GM21360 (cell line): ENCODE measurements around the gene COL23A1.
A peak's percentile ranks its signal among the peaks of the same experiment; 100 is the strongest.

Experiments used
- ATAC-seq: cut with Tn5 transposase; IDR thresholded peaks from one replicate; pipeline ENCODE4 v1.9.1; 2021; ENCODE audit warnings: mild to moderate bottlenecking, moderate library complexity; ENCODE audit not compliant: unreplicated experiment

The COL23A1 gene

DNA sequence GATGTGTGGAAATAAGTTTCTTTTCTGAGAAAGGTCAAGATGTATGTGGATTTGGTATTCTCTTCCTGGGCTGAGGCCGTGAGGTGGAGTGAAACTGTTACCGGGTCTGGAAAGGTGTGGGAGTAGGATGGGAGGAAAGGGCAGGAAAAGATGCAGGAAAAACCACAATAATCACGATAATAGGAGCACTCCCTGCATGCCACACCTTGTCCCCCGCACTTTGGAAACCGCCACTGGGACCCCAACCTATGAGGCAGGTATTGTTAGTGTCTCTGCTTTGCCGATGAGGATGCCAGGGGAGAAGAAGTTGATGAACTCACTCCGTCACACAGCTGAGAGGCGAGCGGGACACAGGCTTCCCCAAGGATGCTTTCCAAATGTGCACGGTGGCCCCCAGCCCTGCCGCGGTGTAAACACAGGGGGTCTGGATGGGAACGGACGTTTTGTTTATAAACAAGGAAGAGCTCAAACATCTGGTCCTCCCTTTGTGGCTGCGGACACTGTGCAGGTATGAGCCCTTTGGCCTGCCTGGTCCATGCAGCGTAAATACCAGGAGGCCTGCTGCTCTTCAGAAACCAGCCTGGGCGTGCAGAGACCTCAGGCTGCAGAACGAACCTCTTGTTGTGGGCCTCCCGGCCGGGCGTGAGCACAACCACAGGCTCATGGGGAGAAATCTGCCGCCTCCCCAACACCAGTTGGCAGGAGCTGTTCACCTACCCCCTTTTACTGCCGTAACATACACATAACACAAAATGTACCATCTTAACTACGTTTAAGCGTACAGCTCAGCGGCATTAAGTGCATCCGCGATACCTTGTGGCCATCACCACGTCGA is 126.7 kb downstream of the COL23A1 start:
- ATAC-seq: no peak

DNA sequence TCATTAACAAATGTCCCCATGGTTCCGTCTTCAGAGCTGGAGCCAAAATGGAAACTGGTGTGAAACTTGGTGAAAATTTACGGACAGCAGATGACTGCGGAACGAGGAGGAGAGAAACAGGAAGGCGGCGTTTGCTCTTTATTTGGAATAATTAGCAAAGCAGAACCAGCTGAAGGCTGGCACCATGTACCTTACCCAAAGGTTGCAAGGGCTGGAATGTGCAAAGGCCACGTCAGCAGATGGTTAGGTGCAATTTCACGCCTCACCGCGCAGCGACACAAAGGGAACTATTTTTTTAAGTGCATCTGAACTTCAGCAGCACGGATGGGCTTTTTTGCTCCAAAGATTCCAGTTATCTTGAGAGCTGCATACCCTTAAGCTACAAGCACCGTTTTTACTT is 127.4 kb downstream of the COL23A1 start:
- ATAC-seq: no peak

DNA sequence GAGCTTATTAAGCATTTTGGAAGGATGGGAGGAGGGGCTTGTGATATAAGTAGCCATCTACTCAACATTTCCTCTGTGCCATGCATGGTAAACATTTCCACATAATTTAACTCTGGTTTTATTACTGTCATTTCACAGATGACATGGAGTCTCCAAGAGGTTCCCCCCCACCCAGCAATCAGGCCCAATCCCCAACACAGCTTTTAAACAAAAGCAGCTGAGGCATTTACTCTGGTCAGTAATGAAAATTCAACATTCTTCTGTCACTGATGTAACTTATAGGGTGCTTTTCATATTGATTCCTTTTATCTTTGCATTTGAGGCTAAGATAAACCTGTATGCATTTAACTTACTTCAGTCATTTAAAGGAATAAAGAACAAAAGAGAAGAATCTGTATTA is 128.1 kb downstream of the COL23A1 start:
- ATAC-seq: no peak

DNA sequence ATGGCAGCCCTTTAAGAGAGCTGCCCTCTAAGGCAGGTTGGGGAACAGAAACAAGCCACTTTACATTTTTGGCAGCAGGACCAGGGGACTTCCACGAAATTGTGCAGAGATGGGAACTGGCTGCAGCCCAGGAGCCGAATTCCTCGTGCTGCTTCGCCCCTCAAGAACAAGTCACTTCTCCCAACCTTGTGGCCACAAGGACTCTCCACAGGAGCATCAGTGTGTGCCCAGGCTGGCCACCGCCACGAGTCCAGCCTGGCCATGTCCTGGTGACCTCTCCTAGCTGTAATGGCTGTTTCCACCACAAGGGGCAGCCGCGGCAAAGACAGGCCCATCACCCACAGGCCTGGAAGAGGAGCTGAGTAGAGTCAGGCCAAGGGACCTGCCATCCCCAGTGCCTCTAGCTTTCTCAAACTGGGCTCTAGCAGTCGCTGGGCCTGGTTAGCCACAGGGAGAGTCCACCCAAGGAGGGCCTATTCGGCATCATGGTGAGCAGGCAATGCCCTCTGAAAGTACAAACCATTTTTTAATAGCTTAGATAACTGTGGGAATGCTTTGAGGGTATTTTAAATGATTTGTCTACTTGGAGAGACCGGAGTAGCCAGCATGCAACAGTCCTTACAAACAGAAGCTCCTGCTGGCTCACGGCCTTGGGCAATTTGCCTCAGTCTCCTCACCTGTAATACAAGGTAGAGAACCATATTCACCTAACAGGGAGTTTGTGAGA is 129.0 kb downstream of the COL23A1 start:
- ATAC-seq: peak; percentile 75

DNA sequence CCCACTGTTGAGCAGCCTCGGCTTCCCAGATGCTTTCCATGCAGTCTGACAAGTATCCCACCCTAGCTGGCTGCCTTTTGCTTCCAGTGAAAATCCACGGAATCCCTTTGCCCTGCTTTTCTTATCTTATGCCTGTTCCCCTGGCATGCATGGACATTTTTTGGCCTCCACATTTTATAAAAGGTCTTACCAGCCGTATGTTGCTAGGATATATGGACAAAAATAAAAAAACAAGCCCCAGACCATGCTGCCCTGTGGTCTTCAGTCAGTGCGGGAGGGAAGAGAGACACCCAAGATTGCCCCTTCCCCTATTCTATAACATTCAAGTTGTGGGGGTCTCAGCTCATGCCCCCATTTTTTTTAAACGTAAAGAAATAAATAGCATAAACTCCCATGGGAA is 129.6 kb downstream of the COL23A1 start:
- no peak for ATAC-seq

DNA sequence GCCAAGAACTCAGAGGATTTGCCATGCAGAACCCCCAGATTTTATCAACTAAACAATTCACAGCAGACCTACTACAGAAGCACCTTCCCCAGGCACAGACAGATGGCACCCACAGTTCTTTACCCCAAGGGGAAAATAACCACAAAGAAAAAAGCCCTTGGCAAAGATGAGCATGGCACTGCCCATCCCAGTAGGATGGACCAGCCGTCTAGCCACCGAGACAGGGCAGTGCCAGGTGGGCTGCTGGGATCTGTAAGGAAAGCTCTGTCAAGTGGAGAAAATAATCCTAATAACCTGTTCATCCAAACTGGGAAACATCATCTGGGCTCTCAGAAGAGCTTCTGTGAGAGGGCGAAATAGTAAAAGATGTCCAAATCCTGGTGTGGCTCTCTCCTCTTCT is 130.0 kb downstream of the COL23A1 start:
- no peak for ATAC-seq

DNA sequence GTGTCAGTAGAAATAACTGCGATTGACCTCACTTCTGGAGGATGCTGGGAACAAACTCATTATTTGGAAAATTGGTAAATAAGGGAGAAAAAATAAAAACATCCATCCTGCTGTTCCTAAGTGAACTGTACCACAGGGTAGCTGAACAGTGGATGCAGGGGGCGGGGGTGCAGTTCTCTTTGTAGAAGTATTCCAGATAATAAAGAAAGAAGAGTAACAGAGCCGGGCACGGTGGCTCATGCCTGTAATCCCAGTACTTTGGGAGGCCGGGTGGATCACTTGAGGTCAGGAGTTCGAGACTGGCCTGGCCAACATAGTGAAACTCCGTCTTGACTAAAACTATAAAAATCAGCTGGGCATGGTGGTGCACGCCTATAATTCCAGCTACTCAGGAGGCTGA is 132.1 kb downstream of the COL23A1 start:
- no peak for ATAC-seq

DNA sequence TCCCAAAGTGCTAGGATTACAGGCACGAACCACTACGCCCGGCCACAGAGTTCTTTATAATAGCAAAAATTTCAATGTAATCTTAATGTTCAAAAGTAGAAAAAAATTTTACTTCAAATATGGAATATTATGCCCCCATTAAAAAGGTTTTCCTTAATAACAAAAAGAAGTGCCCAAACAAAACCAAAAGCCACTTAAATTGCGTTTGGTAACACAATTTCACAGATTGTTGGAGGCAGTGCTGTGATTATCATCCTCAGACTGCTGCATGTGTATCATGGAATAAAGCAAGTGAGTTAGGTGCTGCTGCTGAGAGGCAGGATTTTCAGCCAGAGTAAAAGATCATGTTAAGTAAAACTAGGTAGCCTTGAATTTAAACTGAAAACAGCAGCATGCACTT is 132.7 kb downstream of the COL23A1 start:
- no peak for ATAC-seq

DNA sequence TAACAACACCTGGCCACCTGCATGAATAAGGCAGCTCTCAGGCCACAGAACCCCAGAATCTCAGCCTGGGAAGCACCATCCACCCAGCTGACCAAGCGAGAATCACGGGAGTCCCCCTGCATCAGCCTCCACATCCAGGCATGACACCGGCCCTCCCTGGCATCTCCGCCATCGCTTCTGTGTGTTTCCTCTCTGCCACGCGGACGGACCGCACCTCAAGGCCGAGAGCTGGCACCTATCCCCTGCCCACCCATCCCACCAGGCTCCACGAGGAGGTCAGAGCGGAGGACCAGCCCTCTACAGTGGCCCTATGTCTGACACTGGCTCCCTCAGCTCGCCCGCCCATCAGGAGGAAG is 134.7 kb downstream of the COL23A1 start:
- no peak for ATAC-seq

DNA sequence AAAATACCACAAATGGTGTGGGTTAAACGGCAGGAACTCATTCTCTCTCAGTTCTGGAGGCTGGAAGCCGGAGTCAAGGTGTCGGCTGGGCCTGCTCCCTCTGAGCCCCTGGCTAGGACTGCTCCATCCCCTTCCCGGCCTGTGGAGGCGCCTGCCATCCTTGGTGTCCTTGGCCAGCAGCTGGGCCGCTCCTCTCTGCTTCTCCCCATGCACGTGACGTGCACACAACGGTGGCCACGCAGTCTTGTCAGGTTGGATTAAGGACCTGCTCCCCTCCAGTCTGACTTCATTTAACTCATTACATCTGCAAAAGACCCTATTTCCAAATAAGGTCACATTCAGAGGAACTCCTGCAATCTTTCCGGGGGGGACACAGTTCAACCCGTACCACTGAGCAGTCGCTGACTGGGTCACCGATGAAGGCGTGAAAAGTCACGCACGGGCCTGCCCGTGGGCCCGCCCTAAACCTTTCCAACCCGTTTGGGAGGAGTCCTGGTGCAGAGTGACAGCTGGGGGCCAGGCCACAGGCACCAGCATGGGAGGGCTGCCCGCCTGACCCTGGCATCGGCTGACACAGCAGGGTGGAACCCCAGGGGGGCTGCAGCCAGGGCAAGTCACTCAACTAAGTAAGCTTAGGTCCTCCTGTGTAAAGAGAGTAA is 135.2 kb downstream of the COL23A1 start:
- no peak for ATAC-seq

DNA sequence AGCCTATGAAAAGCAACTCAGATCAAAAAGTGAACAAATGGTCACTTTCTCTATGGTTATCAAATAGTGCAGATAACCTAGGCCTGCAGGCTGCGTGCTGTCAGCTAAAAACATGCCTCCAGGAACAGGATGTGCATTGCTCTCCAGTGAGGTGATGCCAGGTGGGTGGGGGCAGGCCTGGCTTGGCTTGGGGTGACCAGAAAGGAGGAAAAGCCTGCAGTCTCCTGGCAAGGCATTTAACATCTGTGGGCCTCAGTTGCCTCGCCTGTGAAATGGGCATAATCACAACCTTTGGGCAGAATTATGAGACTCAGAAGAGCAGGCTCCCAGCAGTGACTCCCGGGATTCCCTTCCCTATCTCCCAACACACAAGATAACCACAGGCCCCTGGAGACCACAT is 135.9 kb downstream of the COL23A1 start:
- no peak for ATAC-seq

DNA sequence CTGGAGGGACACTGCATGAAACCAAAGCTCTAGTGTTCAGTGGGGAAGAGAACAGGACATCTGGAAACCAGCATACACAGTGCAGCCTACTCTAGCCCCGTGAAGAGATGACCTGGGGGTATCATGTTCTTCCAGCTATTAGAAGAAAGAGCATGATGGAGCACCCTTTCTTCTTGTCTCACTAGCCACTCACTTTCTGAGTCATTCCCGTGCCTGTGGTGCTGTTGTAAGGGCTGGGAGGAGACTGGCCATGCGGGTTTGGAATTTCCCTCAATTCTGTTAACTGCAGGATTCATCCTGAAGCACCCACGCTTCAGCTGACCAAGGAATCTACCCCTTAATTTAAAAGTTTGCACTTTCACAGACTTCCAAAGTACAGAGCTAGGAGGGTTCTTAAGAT is 137.0 kb downstream of the COL23A1 start:
- ATAC-seq: no peak

DNA sequence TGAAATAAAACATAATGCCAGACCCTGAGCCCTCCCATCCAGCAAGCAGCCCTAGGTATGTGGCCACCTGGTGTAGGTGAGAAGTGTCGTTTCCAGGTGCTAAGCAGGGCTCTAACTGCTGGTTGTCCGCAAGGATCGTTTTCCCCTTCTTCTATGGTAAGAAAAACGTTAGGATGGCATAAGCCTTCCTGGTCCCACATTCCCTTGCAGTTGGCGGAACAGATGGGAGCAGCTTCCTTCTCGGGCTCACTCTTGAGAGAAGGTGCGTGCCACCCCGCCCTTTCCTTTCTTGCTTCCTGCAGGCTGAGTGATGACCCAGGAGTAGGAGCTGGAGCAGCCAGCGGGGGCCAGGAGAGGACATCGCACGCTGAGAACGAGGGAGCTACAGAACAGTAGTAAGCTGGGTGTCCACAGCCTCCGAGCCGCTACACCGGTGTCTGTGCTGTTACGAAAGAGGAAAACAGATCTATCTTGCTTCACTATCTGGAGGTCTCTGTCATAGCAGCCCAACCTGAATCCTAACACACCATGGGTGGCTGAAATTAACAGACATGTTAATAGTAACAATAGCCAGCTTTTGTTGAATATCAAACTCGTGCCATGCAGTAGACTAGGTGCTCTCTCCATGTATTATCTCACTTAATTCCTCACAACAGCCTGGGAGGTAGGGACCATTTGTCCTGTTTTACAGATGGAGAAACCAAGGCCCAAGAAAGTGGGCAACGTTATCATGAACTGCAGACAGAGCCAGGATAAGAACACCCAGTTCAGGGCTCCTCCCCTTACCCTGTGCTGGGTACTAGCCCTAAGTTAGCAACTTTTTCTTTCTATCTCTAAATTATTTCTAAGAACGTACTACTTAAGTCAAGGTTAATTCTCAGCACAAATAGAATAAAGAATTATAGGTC is 139.8 kb downstream of the COL23A1 start:
- ATAC-seq: no peak

DNA sequence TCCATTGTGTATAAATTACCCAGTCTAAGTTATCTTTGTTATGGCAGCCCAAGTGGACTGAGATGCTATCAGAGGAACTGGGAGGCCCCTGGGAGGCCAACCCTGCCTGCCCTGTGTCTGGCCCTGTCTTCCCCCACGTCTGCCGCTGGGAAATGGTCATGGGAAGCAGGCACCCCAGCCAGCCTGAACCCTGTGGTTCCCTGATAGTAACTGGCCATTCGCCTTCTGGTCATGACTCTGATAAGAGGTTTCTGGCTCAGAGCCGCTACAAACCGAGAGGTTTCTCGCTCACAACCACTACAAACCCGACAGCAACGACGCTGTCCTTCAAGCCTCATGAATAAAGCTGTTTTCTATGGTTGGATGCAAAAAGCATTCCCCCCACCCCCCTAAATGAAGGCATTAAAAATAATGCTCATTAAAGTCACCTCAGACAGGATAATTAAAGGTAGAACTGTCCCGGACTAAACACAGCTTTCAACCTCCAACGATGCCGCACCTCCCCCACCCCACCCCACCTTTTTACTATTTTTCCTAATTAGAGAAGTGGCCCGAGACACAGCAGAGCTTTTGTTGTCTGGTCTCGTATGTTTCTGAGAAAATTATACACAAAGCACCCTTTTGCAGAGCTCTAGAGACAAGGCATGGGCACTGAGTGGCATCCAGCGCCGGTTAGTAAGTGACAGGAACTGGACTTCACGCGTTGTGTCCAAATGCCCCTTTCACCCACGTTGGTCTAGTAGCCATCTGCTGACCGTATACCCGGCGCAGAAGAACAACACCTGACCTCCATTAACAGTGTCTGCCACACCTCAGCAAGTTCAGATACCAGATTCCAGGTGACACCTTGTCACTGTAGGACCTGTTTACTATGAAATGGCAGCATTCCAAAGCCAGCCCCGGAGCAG is 140.8 kb downstream of the COL23A1 start:
- no peak for ATAC-seq

DNA sequence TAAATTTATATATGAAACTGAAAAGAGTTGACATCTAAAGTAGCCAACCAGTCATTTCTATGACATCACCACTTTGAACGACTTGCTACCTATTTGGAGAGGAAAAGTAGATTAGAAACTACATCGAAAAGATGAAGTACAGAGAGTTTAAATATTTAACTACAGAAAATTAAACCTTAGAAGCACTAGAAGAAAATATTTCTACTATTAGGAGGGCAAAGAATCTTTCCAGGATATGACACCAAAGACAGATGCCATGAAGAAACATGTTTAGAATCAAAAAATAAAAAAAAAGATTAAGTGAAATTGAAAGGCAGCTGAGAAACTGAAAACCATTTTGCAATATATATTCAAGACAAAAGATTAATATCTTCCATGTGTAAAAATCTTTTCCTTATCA is 144.7 kb downstream of the COL23A1 start:
- ATAC-seq: no peak

DNA sequence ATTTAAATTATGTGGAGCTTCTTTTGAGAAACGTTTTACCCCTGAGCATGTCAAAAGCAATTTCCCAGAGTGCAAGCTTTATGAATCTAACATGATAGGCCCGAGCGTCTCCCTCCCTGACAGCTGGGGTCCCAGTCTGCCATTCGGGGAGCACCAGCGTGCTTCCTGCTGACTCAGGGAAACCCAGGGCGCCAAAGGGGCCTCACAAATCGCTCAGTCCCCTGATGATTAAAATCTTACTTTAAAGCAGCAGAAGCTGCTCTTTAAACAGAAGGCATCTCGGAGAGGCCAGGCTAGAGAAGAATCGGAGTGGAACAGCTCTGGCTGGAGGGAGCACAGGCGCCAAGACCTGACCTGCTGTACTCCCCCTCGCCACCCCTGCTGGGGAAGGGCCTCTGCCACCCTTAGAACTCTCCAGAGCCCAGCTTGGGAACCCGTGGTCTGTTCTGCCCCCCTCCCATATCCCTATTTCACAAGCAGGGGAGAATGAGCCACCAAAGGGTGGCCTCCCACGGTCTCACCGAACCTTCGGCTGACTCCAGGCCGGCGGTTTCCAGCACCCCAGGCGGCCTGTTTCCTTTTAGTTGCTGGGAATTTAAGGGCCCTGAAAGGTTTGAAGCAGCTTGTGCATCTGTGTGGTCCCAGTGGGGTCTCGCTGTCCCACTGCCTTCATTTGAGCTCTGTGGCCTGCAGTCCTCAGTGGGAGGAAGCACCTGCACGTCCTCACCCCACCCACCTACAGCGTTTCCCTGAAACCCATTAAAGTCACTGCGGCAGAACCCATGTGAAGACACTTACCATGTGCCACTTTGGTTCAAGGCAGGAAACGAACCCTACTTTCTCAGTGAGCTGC is 147.6 kb downstream of the COL23A1 start:
- ATAC-seq: no peak

DNA sequence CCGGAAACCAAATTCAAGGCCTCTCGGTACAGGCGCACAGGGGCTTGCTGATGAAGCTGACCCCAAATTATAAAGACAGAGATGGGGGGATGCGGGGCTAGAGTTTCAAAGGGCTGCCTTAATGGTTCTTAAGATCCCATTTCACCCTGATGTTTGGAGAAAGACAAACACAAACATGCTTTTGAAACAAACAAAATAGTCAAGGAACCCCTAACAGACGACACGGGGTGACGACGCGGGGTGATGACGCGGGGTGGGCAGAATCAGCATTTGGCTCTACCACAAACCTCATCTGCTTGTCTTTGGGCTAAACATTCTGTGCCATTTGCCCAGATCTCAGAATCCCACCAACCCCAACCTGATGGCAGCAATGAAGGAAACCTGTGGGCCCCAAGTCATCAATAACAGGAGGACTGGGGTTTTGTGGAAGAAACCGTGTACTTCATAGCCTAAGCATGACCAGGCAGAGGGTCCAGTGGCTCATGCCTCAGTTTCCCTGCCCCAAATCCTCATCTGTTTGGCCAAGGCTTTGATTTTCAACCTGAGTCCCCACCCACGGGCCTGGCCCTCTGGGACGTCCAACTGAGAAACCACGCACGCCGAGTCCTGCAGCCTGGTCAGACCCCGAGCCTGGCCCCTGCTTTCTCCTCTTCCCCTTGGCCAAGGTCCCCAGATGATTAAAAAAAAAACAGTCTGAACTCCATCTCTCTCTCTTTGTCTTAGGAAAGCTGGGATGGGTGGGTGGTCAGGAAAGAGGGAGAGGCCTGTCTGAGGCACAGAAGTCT is 148.5 kb downstream of the COL23A1 start:
- ATAC-seq: no peak

DNA sequence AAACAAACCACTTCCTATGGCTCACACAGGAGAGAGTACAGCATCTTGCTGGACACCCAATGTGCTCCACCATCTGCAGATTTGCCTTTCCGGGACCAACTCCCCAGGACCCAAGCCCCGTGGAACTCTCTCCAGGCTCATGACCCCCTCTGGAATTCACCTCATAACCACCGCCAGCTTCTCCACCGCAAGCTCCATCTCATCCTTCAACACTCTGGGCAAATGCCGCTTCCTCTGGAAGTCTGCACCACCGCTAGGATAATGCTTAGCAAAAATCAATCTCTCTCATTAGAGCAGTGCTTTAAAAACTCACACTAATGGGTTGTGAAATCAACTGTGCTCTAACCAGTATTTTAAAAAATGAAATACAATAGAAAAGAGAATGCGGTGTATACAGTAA is 150.0 kb downstream of the COL23A1 start:
- ATAC-seq: no peak
